ENCODE measurements around the gene F3. TPM values are rescaled to one million over a fixed set of nuclear protein-coding genes. Genes with fewer than 3 reads are reported as not detected.

The F3 gene
- total and polyA plus RNA-seq, 9 of the 15 experiments (the other 6 are each of a cell fraction or from before 2014, with no cell fraction given) = 0.24 to 0.28 TPM; not detected in 7

DNA sequence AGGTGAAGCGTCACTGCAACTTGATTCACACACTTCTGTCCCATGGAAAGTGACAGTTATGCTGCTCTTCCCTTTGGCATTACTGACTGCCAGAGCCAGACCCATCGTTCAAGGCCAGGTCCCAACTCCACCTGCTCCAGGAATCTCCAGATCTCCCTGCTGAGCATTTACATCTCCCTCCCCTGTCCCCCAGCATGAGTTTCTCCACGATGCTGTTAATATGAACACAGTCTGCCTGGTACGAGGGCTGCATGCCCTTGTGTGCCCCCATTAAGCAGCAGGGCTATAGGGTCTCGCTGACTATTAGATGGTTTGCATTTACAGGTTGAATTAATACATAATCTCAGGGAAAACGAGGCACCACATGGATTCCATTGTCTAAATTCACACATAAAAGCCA lies 4.3 kb downstream of the F3 start:
- Histone ChIP-seq H3K9me1 (ENCODE audit: control insufficient read depth, insufficient read depth, low read length) (no peaks in the 10 kb centered on the region), H4K20me1 (replicated peaks; ENCODE audit: control insufficient read depth, insufficient read depth, low read length) (no peaks in the 10 kb centered on the region), H3K4me2 (ENCODE audit: insufficient read depth, low read length) (no peak overlapping the region), H3K9me3 (replicated peaks; ENCODE audit: control insufficient read depth, insufficient read depth, low read depth, low read length) (no peaks in the 10 kb centered on the region), H3K36me3 (ENCODE audit: control insufficient read depth, insufficient read depth, low read length) (no peaks in the 10 kb centered on the region), H3K27ac (ENCODE audit: extremely low read depth, low read depth, low read length) (no peak overlapping the region), H3K9ac (ENCODE audit: insufficient read depth in 1 of 2, low read depth in 2 of 2, low read length in 2 of 2) (no peak overlapping the region), H3K4me3 (no peak overlapping the region), H3K79me2 (ENCODE audit: control insufficient read depth, insufficient read depth, low read length) (no peaks in the 10 kb centered on the region), H2AFZ (ENCODE audit: low read depth, low read length) (no peak overlapping the region), H3K4me1 (replicated peaks in 1 of 2; ENCODE audit: control insufficient read depth in 2 of 2, insufficient read depth in 2 of 2, low read length in 2 of 2) (peaks cover 3 to 12% of the 10 kb centered on the region in 2 experiments; a peak in 1 of 5 replicates), H3K27me3 (ENCODE audit: control insufficient read depth in 2 of 2, insufficient read depth in 2 of 2, low read length in 2 of 2) (peaks cover 17 to 59% of the 10 kb centered on the region in 2 experiments)
- 1% methylated on average over 6 of the region's 6 CpGs for WGBS (ENCODE audit: insufficient coverage, low coverage, missing lambda C conversion rate)
- no TSS peak for BruUV-seq (replicated peaks)
- in situ Hi-C loops (cut with MboI) (no loop called here), intact Hi-C loops (cut with micrococcal nuclease) (no loop called here)
- TF ChIP-seq ZNF232 (CRISPR knock-in tag; IDR thresholded peaks at IDR 0.05) (no peak), ELF1 (tag; IDR thresholded peaks at IDR 0.05) (no peak), CTBP1 (IDR thresholded peaks at IDR 0.05; ENCODE audit: borderline replicate concordance) (no peak), RUNX1 (IDR thresholded peaks at IDR 0.05; ENCODE audit: low read depth) (no peak), RFX5 (IDR thresholded peaks at IDR 0.05; ENCODE audit: low read depth, low read length) (no peak), ARID2 (IDR thresholded peaks at IDR 0.05) (no peak), FOXA3 (CRISPR knock-in tag; conservative IDR thresholded peaks at IDR 0.05 in 1 of 2, IDR thresholded peaks at IDR 0.05 in 1 of 2) (no peak), JUN (IDR thresholded peaks at IDR 0.05; ENCODE audit: borderline replicate concordance, low read depth, low read length) (no peak), JUN (CRISPR knock-in tag; IDR thresholded peaks at IDR 0.05; ENCODE audit: borderline replicate concordance) (no peak), ZNF3 (CRISPR knock-in tag; IDR thresholded peaks at IDR 0.05) (no peak)
- TF ChIP-seq, protein P1, sequence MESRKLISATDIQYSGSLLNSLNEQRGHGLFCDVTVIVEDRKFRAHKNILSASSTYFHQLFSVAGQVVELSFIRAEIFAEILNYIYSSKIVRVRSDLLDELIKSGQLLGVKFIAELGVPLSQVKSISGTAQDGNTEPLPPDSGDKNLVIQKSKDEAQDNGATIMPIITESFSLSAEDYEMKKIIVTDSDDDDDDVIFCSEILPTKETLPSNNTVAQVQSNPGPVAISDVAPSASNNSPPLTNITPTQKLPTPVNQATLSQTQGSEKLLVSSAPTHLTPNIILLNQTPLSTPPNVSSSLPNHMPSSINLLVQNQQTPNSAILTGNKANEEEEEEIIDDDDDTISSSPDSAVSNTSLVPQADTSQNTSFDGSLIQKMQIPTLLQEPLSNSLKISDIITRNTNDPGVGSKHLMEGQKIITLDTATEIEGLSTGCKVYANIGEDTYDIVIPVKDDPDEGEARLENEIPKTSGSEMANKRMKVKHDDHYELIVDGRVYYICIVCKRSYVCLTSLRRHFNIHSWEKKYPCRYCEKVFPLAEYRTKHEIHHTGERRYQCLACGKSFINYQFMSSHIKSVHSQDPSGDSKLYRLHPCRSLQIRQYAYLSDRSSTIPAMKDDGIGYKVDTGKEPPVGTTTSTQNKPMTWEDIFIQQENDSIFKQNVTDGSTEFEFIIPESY (CRISPR knock-in tag; IDR thresholded peaks at IDR 0.05) = no peak
- TF ChIP-seq, protein P2, sequence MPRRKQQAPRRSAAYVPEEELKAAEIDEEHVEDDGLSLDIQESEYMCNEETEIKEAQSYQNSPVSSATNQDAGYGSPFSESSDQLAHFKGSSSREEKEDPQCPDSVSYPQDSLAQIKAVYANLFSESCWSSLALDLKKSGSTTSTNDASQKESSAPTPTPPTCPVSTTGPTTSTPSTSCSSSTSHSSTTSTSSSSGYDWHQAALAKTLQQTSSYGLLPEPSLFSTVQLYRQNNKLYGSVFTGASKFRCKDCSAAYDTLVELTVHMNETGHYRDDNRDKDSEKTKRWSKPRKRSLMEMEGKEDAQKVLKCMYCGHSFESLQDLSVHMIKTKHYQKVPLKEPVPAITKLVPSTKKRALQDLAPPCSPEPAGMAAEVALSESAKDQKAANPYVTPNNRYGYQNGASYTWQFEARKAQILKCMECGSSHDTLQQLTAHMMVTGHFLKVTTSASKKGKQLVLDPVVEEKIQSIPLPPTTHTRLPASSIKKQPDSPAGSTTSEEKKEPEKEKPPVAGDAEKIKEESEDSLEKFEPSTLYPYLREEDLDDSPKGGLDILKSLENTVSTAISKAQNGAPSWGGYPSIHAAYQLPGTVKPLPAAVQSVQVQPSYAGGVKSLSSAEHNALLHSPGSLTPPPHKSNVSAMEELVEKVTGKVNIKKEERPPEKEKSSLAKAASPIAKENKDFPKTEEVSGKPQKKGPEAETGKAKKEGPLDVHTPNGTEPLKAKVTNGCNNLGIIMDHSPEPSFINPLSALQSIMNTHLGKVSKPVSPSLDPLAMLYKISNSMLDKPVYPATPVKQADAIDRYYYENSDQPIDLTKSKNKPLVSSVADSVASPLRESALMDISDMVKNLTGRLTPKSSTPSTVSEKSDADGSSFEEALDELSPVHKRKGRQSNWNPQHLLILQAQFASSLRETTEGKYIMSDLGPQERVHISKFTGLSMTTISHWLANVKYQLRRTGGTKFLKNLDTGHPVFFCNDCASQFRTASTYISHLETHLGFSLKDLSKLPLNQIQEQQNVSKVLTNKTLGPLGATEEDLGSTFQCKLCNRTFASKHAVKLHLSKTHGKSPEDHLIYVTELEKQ (CRISPR knock-in tag; IDR thresholded peaks at IDR 0.05) = no peak
- TF ChIP-seq, protein P3, sequence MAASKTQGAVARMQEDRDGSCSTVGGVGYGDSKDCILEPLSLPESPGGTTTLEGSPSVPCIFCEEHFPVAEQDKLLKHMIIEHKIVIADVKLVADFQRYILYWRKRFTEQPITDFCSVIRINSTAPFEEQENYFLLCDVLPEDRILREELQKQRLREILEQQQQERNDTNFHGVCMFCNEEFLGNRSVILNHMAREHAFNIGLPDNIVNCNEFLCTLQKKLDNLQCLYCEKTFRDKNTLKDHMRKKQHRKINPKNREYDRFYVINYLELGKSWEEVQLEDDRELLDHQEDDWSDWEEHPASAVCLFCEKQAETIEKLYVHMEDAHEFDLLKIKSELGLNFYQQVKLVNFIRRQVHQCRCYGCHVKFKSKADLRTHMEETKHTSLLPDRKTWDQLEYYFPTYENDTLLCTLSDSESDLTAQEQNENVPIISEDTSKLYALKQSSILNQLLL (CRISPR knock-in tag; IDR thresholded peaks at IDR 0.05; ENCODE audit: borderline replicate concordance) = no peak
- TF ChIP-seq, protein P4, sequence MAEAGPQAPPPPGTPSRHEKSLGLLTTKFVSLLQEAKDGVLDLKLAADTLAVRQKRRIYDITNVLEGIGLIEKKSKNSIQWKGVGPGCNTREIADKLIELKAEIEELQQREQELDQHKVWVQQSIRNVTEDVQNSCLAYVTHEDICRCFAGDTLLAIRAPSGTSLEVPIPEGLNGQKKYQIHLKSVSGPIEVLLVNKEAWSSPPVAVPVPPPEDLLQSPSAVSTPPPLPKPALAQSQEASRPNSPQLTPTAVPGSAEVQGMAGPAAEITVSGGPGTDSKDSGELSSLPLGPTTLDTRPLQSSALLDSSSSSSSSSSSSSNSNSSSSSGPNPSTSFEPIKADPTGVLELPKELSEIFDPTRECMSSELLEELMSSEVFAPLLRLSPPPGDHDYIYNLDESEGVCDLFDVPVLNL (CRISPR knock-in tag; IDR thresholded peaks at IDR 0.05; ENCODE audit: low read depth) = no peak
- no peak for DNase-seq (ENCODE audit: extremely low read depth in 1 of 4, low spot score in 3 of 4)
- no peak for FAIRE-seq
- CTCF ChIA-PET (ENCODE audit: low intra/inter-chr PET ratio) = no interaction called here
- ATAC-seq = no peak
- POLR2A ChIA-PET = interaction anchor here (0.5 kb wide), 1 partner anchor 209 kb away, joined by 3 read pairs; no protein-coding TSS in a partner anchor

Data from K562 (cell line).